ENCODE data around the gene SHANK2. TPM values are rescaled to one million over a fixed set of nuclear protein-coding genes. Genes with fewer than 3 reads are reported as not detected.

Gene SHANK2
- polyA plus RNA-seq, 1 donor (not counting 4 experiments of a cell fraction or from before 2014, with no cell fraction given) = 0.22 TPM

DNA sequence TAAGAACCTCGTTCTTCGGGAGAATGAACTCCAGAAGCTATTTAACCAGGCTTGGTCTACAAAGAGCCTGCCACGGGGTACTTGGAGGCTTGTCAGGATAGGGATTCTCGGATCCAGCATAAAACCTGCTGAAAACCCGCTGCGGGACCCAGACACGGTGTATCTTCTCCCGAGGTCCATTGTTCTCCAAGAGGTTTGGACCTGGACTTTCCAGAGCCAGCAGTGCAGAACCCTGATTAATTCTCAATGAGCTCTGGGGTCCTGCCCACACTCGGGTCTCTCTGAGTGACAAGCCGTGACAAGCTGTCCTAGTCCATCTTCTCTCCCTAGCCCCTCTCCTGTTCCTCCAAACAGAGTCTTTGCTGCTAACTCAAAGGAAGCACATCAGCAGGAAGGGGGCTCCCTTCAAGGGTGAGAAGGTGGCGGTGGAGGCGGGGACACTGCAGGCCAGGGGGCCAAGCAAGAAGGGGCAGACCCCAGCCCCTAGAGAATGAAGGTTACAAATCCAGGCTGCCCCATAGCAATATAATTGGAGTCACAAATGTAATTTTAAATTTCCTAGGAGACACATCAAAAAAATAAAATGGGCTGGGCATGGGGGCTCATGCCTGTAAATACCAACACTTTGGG is 12.2 kb downstream of the SHANK2 start:
- no peaks in the 10 kb centered on the region for H3K36me3 ChIP-seq (ENCODE audit: control insufficient read depth in 2 of 2, extremely low read depth in 1 of 2, insufficient read depth in 2 of 2, low read length in 2 of 2)
- H3K79me2 ChIP-seq (ENCODE audit: control insufficient read depth, insufficient read depth, low read length) = no peaks in the 10 kb centered on the region
- H3K4me2 ChIP-seq (ENCODE audit: control insufficient read depth, extremely low read depth, insufficient read depth, low read depth, low read length) = no peak overlapping the region
- TF ChIP-seq, protein P1, sequence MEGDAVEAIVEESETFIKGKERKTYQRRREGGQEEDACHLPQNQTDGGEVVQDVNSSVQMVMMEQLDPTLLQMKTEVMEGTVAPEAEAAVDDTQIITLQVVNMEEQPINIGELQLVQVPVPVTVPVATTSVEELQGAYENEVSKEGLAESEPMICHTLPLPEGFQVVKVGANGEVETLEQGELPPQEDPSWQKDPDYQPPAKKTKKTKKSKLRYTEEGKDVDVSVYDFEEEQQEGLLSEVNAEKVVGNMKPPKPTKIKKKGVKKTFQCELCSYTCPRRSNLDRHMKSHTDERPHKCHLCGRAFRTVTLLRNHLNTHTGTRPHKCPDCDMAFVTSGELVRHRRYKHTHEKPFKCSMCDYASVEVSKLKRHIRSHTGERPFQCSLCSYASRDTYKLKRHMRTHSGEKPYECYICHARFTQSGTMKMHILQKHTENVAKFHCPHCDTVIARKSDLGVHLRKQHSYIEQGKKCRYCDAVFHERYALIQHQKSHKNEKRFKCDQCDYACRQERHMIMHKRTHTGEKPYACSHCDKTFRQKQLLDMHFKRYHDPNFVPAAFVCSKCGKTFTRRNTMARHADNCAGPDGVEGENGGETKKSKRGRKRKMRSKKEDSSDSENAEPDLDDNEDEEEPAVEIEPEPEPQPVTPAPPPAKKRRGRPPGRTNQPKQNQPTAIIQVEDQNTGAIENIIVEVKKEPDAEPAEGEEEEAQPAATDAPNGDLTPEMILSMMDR (optimal IDR thresholded peaks at IDR 0.05 in 1 of 3, IDR thresholded peaks at IDR 0.05 in 1 of 3, conservative IDR thresholded peaks at IDR 0.05 in 1 of 3; ENCODE audit: extremely low read depth in 1 of 3, insufficient read depth in 2 of 3, low read length in 3 of 3) = no peak
- no peak for TF ChIP-seq EZH2 (IDR thresholded peaks at IDR 0.05; ENCODE audit: low read length)
- H4K20me1 ChIP-seq (ENCODE audit: control insufficient read depth, extremely low read depth, insufficient read depth, low read length) = no peaks in the 10 kb centered on the region
- H3K27me3 ChIP-seq (ENCODE audit: control insufficient read depth, extremely low read depth, insufficient read depth, low read length) = no peaks in the 10 kb centered on the region
- no peak overlapping the region for H3K9ac ChIP-seq (ENCODE audit: control insufficient read depth, extremely low read depth, insufficient read depth, low read length)
- H3K4me1 ChIP-seq (ENCODE audit: control insufficient read depth, extremely low read depth, insufficient read depth, low read length) = peaks cover 11% of the 10 kb centered on the region
- dilution Hi-C loops (cut with MboI; ENCODE audit: extremely low pct_ligation_motif_present, low sequenced_read_pairs) = no loop called here
- no peak overlapping the region for H3K4me3 ChIP-seq (ENCODE audit: control insufficient read depth in 2 of 3, extremely low read depth in 1 of 3, insufficient read depth in 2 of 3, low read depth in 1 of 3, low read length in 3 of 3)
- FAIRE-seq = no peak
- H3K27ac ChIP-seq (ENCODE audit: control insufficient read depth, insufficient read depth, low read length) = no peak overlapping the region
- H2AFZ ChIP-seq (ENCODE audit: control insufficient read depth, low read length) = no peak overlapping the region
- no peaks in the 10 kb centered on the region for H3K9me1 ChIP-seq (ENCODE audit: control insufficient read depth, extremely low read depth, insufficient read depth, low read length)
- DNase-seq (ENCODE audit: low read depth, low spot score) = no peak
- no peaks in the 10 kb centered on the region for H3K9me3 ChIP-seq (ENCODE audit: control insufficient read depth, low read depth, low read length)

DNA sequence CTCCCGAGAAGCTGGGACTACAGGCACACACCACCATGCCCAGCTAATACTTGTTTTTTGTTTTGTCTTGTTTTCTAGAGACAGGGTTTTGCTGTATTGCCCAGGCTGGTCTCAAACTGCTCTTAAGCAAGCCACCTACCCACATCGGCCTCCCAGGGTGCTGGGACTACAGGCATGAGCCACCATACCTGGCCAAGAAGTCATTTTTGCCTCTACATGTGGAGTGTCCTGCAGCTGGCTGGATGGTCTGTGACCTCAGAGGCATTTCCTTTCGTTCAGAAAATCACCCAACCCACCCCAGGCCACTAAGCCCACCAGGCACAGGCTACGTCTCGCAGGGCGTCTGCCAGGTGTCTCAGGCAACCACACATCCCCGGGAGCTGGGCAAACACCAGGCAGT is 12.8 kb downstream of the SHANK2 start:
- dilution Hi-C loops (cut with MboI; ENCODE audit: extremely low pct_ligation_motif_present, low sequenced_read_pairs) = no loop called here
- FAIRE-seq = no peak
- no peaks in the 10 kb centered on the region for H3K9me1 ChIP-seq (ENCODE audit: control insufficient read depth, extremely low read depth, insufficient read depth, low read length)
- H3K27me3 ChIP-seq (ENCODE audit: control insufficient read depth, extremely low read depth, insufficient read depth, low read length) = no peaks in the 10 kb centered on the region
- no peak overlapping the region for H3K4me3 ChIP-seq (ENCODE audit: control insufficient read depth in 2 of 3, extremely low read depth in 1 of 3, insufficient read depth in 2 of 3, low read depth in 1 of 3, low read length in 3 of 3)
- H3K36me3 ChIP-seq (ENCODE audit: control insufficient read depth in 2 of 2, extremely low read depth in 1 of 2, insufficient read depth in 2 of 2, low read length in 2 of 2) = no peaks in the 10 kb centered on the region
- H3K27ac ChIP-seq (ENCODE audit: control insufficient read depth, insufficient read depth, low read length) = no peak overlapping the region
- H2AFZ ChIP-seq (ENCODE audit: control insufficient read depth, low read length) = no peak overlapping the region
- DNase-seq (ENCODE audit: low read depth, low spot score) = no peak
- no peak overlapping the region for H3K4me2 ChIP-seq (ENCODE audit: control insufficient read depth, extremely low read depth, insufficient read depth, low read depth, low read length)
- no peaks in the 10 kb centered on the region for H4K20me1 ChIP-seq (ENCODE audit: control insufficient read depth, extremely low read depth, insufficient read depth, low read length)
- peaks cover 11% of the 10 kb centered on the region for H3K4me1 ChIP-seq (ENCODE audit: control insufficient read depth, extremely low read depth, insufficient read depth, low read length)
- no peaks in the 10 kb centered on the region for H3K9me3 ChIP-seq (ENCODE audit: control insufficient read depth, low read depth, low read length)
- no peak overlapping the region for H3K9ac ChIP-seq (ENCODE audit: control insufficient read depth, extremely low read depth, insufficient read depth, low read length)
- no peaks in the 10 kb centered on the region for H3K79me2 ChIP-seq (ENCODE audit: control insufficient read depth, insufficient read depth, low read length)
- no peak for TF ChIP-seq EZH2 (IDR thresholded peaks at IDR 0.05; ENCODE audit: low read length)
- TF ChIP-seq, protein P1 (optimal IDR thresholded peaks at IDR 0.05 in 1 of 3, IDR thresholded peaks at IDR 0.05 in 1 of 3, conservative IDR thresholded peaks at IDR 0.05 in 1 of 3; ENCODE audit: extremely low read depth in 1 of 3, insufficient read depth in 2 of 3, low read length in 3 of 3) = no peak
